ENCODE measurements around the gene NCBP3.

GRCh38 chr17:3848229-3848835 lies 2.3 kb upstream of the NCBP3 start:
- TF ChIP-seq REST (IDR thresholded peaks at IDR 0.05; ENCODE audit: insufficient read depth in 1 of 2, low read depth in 2 of 2, low read length in 2 of 2) (no peak), SIN3A (IDR thresholded peaks at IDR 0.05; ENCODE audit: borderline replicate concordance, insufficient read depth, low read length) (no peak)

Data from PFSK-1 (cell line).